Measurements from ENCODE around the gene KAZN.

KAZN gene

GRCh38 chr1:14600405-14601112, 2.1 kb downstream of the KAZN start:
- no peaks in the 10 kb centered on the region for H3K4me1 ChIP-seq (ENCODE audit: control insufficient read depth in 1 of 2, insufficient read depth in 1 of 2, low read depth in 1 of 2, low read length in 1 of 2)
- no peak overlapping the region for H3K4me3 ChIP-seq (ENCODE audit: low read depth in 1 of 2, low read length in 1 of 2)
- no peak for TF ChIP-seq CTCF (IDR thresholded peaks at IDR 0.05)
- H3K36me3 ChIP-seq = no peaks in the 10 kb centered on the region
- no peak overlapping the region for H3K27ac ChIP-seq
- no peaks in the 10 kb centered on the region for H3K9me3 ChIP-seq
- peaks cover 88% of the 10 kb centered on the region for H3K27me3 ChIP-seq

GRCh38 chr1:14602136-14602535, 3.7 kb downstream of the KAZN start:
- no peak overlapping the region for H3K27ac ChIP-seq
- no peak for TF ChIP-seq CTCF (IDR thresholded peaks at IDR 0.05)
- H3K9me3 ChIP-seq = no peaks in the 10 kb centered on the region
- H3K27me3 ChIP-seq = peaks cover 75% of the 10 kb centered on the region
- H3K4me1 ChIP-seq (ENCODE audit: control insufficient read depth in 1 of 2, insufficient read depth in 1 of 2, low read depth in 1 of 2, low read length in 1 of 2) = no peaks in the 10 kb centered on the region
- H3K4me3 ChIP-seq (ENCODE audit: low read depth in 1 of 2, low read length in 1 of 2) = no peak overlapping the region
- no peaks in the 10 kb centered on the region for H3K36me3 ChIP-seq

GRCh38 chr1:14603645-14604044, 5.2 kb downstream of the KAZN start:
- no peak for TF ChIP-seq CTCF (IDR thresholded peaks at IDR 0.05)
- Histone ChIP-seq H3K36me3 (no peaks in the 10 kb centered on the region), H3K27ac (no peak overlapping the region), H3K4me3 (ENCODE audit: low read depth in 1 of 2, low read length in 1 of 2) (no peak overlapping the region), H3K27me3 (peaks cover 60% of the 10 kb centered on the region), H3K4me1 (ENCODE audit: control insufficient read depth in 1 of 2, insufficient read depth in 1 of 2, low read depth in 1 of 2, low read length in 1 of 2) (no peaks in the 10 kb centered on the region), H3K9me3 (no peaks in the 10 kb centered on the region)

GRCh38 chr1:14604414-14604813, 5.9 kb downstream of the KAZN start:
- Histone ChIP-seq H3K4me3 (ENCODE audit: low read depth in 1 of 2, low read length in 1 of 2) (no peak overlapping the region), H3K4me1 (ENCODE audit: control insufficient read depth in 1 of 2, insufficient read depth in 1 of 2, low read depth in 1 of 2, low read length in 1 of 2) (no peaks in the 10 kb centered on the region), H3K27ac (no peak overlapping the region), H3K9me3 (no peaks in the 10 kb centered on the region), H3K36me3 (no peaks in the 10 kb centered on the region), H3K27me3 (peaks cover 52% of the 10 kb centered on the region)
- TF ChIP-seq CTCF (IDR thresholded peaks at IDR 0.05) = no peak

GRCh38 chr1:14605945-14606344, 7.5 kb downstream of the KAZN start:
- no peak for TF ChIP-seq CTCF (IDR thresholded peaks at IDR 0.05)
- H3K27ac ChIP-seq = no peak overlapping the region
- peaks cover 37% of the 10 kb centered on the region for H3K27me3 ChIP-seq
- H3K4me1 ChIP-seq (ENCODE audit: control insufficient read depth in 1 of 2, insufficient read depth in 1 of 2, low read depth in 1 of 2, low read length in 1 of 2) = no peaks in the 10 kb centered on the region
- H3K4me3 ChIP-seq (ENCODE audit: low read depth in 1 of 2, low read length in 1 of 2) = no peak overlapping the region
- no peaks in the 10 kb centered on the region for H3K9me3 ChIP-seq
- no peaks in the 10 kb centered on the region for H3K36me3 ChIP-seq
